ENCODE data around the gene VPS13D.

The VPS13D gene

DNA sequence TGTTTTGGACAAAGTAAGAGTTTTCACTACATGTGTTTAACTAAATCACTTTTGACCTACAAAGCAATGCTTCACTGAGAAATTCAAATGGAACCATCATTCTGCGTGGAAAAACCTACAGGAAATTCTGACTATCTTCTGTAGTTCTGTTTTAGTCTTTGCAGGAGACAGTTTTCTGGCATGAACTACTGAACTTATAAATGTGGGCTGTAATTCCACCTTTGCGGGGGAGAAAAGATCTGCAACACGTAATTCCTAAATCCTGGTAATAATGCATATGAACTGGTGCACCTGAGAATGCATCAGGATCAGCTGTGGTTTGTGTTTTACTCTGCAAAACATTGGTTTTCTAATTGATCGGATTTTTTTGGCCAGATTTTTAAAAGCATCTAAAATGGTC lies 106.0 kb downstream of the VPS13D start:
- Histone ChIP-seq H3K79me2 (ENCODE audit: control insufficient read depth, insufficient read depth, low read length, unreplicated experiment) (no peaks in the 10 kb centered on the region), H2AFZ (ENCODE audit: low read length, unreplicated experiment) (no peak overlapping the region), H3K36me3 (ENCODE audit: insufficient read depth, low read length) (peaks cover 36% of the 10 kb centered on the region), H3K4me3 (ENCODE audit: low read depth, low read length) (no peak overlapping the region), H3K27me3 (ENCODE audit: insufficient read depth, low read length) (no peaks in the 10 kb centered on the region), H3K4me1 (ENCODE audit: control insufficient read depth, insufficient read depth, low read length, unreplicated experiment) (no peaks in the 10 kb centered on the region), H3K27ac (ENCODE audit: low read depth, low read length) (no peak overlapping the region)

DNA sequence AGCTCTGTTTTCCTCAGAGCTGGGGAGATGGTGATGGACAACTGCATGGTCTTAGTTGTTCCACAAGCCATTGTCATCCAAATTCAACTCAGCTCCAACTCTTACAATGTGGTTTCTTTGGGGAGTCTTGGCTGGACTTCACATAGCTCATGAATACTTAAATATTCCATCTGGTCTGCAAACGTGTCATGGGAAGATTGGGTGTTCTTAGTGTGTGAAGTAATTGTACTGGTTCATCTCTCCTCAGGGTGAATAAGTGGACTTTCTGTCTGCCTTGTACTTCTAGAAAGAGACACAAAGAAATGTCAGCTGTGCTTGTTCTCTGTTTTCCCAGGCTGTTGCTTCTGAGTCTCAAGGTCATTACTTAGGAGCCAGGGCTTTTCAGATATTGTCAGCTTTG lies 106.6 kb downstream of the VPS13D start:
- no peak overlapping the region for H2AFZ ChIP-seq (ENCODE audit: low read length, unreplicated experiment)
- no peaks in the 10 kb centered on the region for H3K4me1 ChIP-seq (ENCODE audit: control insufficient read depth, insufficient read depth, low read length, unreplicated experiment)
- H3K27me3 ChIP-seq (ENCODE audit: insufficient read depth, low read length): no peaks in the 10 kb centered on the region
- no peak overlapping the region for H3K4me3 ChIP-seq (ENCODE audit: low read depth, low read length)
- H3K79me2 ChIP-seq (ENCODE audit: control insufficient read depth, insufficient read depth, low read length, unreplicated experiment): no peaks in the 10 kb centered on the region
- H3K27ac ChIP-seq (ENCODE audit: low read depth, low read length): no peak overlapping the region
- peaks cover 36% of the 10 kb centered on the region for H3K36me3 ChIP-seq (ENCODE audit: insufficient read depth, low read length)

DNA sequence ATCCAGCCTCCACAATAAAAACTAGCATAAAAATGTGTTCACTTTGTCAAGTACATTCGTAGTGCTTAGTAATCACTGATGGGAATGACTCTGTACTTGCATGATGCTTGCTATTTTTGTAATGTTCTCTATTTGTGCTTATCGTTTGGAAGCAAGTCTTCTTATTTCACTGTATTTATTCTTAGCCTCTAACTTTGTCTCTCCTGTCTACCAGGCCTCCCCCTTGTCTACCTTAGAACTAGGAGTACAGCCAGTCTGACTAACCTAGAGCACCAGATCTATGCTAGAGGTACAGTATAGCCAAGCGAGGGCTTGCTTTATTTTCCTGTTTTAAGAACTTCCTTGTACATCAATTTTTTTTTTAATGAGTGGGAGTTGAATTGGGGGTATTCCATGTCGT lies 108.2 kb downstream of the VPS13D start:
- Histone ChIP-seq H3K27me3 (ENCODE audit: insufficient read depth, low read length) (no peaks in the 10 kb centered on the region), H3K4me1 (ENCODE audit: control insufficient read depth, insufficient read depth, low read length, unreplicated experiment) (no peaks in the 10 kb centered on the region), H3K79me2 (ENCODE audit: control insufficient read depth, insufficient read depth, low read length, unreplicated experiment) (no peaks in the 10 kb centered on the region), H3K36me3 (ENCODE audit: insufficient read depth, low read length) (peaks cover 37% of the 10 kb centered on the region), H2AFZ (ENCODE audit: low read length, unreplicated experiment) (no peak overlapping the region), H3K4me3 (ENCODE audit: low read depth, low read length) (no peak overlapping the region), H3K27ac (ENCODE audit: low read depth, low read length) (no peak overlapping the region)

DNA sequence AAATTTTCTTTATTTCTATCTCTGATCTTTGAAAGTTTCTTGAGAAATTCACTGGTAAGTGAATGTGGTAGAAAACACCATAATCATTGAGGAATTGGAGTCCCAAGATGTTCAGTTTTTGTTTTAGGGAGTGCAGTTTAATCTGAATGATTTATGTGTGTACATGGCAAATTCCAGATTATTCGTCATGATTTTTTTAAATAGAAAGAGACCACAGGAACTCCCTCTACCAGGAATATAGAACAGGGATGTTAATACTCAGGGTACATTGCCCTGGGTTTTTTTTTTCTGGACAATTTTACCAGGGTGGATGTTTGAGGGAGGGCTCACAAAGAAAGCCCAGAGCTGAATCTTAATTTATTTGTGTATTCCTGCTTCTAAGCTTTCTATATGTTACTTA lies 109.0 kb downstream of the VPS13D start:
- H3K4me1 ChIP-seq (ENCODE audit: control insufficient read depth, insufficient read depth, low read length, unreplicated experiment): no peaks in the 10 kb centered on the region

DNA sequence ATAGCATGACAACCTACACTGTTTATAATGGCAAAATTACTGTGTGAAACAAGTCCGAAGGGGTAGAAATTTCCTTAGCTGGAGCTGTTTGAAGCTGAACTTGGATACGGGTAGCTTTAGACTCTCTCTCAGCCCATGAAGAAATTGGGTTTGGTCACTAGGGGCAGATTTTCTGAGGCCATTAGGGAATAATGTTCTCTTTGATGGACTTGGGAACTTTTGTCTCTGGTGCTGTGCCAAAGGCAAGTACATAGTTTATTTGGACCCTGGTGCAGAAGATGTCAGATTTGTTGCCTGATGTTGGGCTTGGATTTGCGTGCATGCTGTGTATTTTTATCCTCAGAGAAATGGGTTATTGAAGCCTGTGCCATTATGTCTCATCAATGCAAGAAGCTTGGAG lies 109.6 kb downstream of the VPS13D start:
- Histone ChIP-seq H3K36me3 (ENCODE audit: insufficient read depth, low read length) (peaks cover 30% of the 10 kb centered on the region), H3K4me1 (ENCODE audit: control insufficient read depth, insufficient read depth, low read length, unreplicated experiment) (no peaks in the 10 kb centered on the region), H3K27me3 (ENCODE audit: insufficient read depth, low read length) (no peaks in the 10 kb centered on the region), H3K4me3 (ENCODE audit: low read depth, low read length) (no peak overlapping the region), H2AFZ (ENCODE audit: low read length, unreplicated experiment) (no peak overlapping the region), H3K79me2 (ENCODE audit: control insufficient read depth, insufficient read depth, low read length, unreplicated experiment) (no peaks in the 10 kb centered on the region), H3K27ac (ENCODE audit: low read depth, low read length) (no peak overlapping the region)

More for the DNA sequence above, 109.0 kb downstream of the VPS13D start:
- H3K79me2 ChIP-seq (ENCODE audit: control insufficient read depth, insufficient read depth, low read length, unreplicated experiment): no peaks in the 10 kb centered on the region
- H3K36me3 ChIP-seq (ENCODE audit: insufficient read depth, low read length): peaks cover 33% of the 10 kb centered on the region
- no peak overlapping the region for H2AFZ ChIP-seq (ENCODE audit: low read length, unreplicated experiment)
- H3K4me3 ChIP-seq (ENCODE audit: low read depth, low read length): no peak overlapping the region
- H3K27me3 ChIP-seq (ENCODE audit: insufficient read depth, low read length): no peaks in the 10 kb centered on the region
- no peak overlapping the region for H3K27ac ChIP-seq (ENCODE audit: low read depth, low read length)

DNA sequence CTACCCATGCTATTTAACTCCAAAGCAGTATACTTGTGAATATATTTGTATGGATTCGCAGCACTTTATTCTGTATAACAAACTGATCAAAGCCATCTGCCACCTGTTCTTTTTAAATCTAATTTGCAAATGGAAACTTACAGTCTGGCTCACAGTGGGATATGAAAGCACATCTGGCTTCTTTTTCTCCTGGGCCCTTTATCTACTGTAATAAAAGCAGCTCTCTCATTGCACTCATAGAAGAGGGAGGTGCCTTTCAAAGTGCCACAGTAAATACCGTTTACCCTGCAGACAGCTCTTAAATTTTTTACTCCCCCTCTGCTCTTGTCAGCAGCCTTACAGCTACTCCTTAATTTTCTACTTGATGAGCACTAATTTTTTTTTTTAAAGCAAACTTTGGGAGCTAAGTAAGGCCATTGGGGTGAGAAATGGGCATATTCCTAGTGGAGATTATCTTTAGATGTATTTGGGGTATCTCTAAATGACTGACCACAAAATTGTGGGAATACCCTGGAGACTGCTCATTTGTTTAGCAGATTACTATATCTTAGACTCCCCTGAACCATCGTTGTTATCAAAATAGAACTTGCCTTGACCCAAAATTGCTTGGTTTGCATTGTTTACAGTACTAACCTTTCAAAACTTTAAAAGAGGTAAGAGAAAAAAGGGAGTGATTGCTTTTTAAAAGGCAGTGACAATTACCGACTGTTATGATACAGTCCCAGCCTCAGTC lies 110.1 kb downstream of the VPS13D start:
- Histone ChIP-seq H3K36me3 (ENCODE audit: insufficient read depth, low read length) (peaks cover 28% of the 10 kb centered on the region), H3K79me2 (ENCODE audit: control insufficient read depth, insufficient read depth, low read length, unreplicated experiment) (no peaks in the 10 kb centered on the region)

DNA sequence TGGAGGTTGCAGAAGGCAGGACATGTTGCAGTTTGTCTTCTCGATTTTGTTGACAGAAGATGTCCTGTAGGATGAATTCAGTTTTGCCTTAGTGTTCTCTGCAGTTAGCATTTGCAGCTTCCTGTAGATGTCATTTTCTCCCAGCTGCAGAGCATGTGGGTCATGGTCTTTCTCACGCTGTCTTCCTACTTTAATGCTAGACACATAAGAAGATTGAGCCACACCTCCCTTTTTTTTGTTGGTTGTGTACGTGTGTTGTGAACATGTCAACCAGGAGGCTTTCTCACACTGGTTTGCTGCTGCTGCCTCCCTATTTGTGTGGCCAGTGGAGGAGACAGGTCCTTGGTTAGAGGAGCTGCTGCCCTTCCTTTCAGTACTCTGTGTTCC lies 110.7 kb downstream of the VPS13D start:
- Histone ChIP-seq H3K36me3 (ENCODE audit: insufficient read depth, low read length) (peaks cover 28% of the 10 kb centered on the region), H2AFZ (ENCODE audit: low read length, unreplicated experiment) (no peak overlapping the region), H3K4me1 (ENCODE audit: control insufficient read depth, insufficient read depth, low read length, unreplicated experiment) (no peaks in the 10 kb centered on the region), H3K27ac (ENCODE audit: low read depth, low read length) (no peak overlapping the region), H3K4me3 (ENCODE audit: low read depth, low read length) (no peak overlapping the region), H3K79me2 (ENCODE audit: control insufficient read depth, insufficient read depth, low read length, unreplicated experiment) (no peaks in the 10 kb centered on the region), H3K27me3 (ENCODE audit: insufficient read depth, low read length) (no peaks in the 10 kb centered on the region)

More for the DNA sequence above, 110.1 kb downstream of the VPS13D start:
- H3K27me3 ChIP-seq (ENCODE audit: insufficient read depth, low read length): no peaks in the 10 kb centered on the region
- H3K27ac ChIP-seq (ENCODE audit: low read depth, low read length): no peak overlapping the region
- H3K4me3 ChIP-seq (ENCODE audit: low read depth, low read length): no peak overlapping the region
- no peaks in the 10 kb centered on the region for H3K4me1 ChIP-seq (ENCODE audit: control insufficient read depth, insufficient read depth, low read length, unreplicated experiment)
- no peak overlapping the region for H2AFZ ChIP-seq (ENCODE audit: low read length, unreplicated experiment)

DNA sequence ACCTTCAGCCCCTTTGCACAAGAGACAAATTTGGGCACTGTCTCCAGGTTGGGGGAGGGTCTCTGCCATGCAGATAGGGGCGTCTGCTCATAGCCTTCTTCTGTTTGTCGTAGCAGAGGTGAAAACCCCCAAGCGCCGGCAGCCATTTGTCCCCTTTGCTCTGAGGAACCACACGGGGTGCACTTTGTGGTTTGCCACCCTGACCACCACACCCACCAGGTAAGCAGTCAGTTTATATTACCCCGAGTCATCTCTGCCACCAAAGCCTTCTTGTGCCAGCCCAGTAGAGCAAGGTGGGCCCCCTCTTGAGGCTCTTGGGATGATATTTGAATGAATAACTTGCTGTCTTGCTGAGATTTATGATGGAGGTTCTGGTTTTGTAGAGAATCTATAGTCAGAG lies 111.8 kb downstream of the VPS13D start:
- Histone ChIP-seq H3K79me2 (ENCODE audit: control insufficient read depth, insufficient read depth, low read length, unreplicated experiment) (no peaks in the 10 kb centered on the region), H3K27ac (ENCODE audit: low read depth, low read length) (no peak overlapping the region), H2AFZ (ENCODE audit: low read length, unreplicated experiment) (no peak overlapping the region), H3K36me3 (ENCODE audit: insufficient read depth, low read length) (peaks cover 35% of the 10 kb centered on the region), H3K4me3 (ENCODE audit: low read depth, low read length) (no peak overlapping the region), H3K4me1 (ENCODE audit: control insufficient read depth, insufficient read depth, low read length, unreplicated experiment) (no peaks in the 10 kb centered on the region), H3K27me3 (ENCODE audit: insufficient read depth, low read length) (no peaks in the 10 kb centered on the region)

DNA sequence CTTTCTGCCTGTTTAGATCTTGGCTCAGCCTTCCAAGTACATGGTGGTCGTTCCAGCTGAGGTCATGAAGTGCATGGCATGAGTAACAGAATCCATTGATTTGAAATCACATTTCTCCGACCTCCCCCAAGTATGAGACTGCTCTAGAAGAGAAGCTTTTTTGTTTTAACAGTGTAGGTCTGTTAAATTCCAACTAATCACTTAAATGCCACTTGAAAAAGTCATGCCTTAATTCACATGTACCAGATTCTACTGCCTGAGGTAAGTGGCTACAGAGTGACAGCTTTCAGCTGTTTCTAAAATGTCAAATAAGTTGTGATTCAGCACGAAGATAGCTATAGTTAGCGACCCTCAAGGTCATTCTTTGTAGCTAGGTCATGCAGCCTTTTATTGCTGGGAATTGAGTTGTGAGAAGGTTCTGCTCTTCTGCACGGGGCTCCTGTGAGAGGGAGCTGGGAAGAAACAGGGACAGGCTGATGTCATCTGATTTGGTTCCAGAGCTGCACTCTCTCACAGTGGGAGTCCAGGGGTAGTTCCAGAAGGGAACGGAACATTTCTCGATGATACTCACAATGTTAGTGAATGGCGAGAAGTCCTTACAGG lies 112.7 kb downstream of the VPS13D start:
- Histone ChIP-seq H3K27ac (ENCODE audit: low read depth, low read length) (no peak overlapping the region), H3K27me3 (ENCODE audit: insufficient read depth, low read length) (no peaks in the 10 kb centered on the region), H3K36me3 (ENCODE audit: insufficient read depth, low read length) (peaks cover 37% of the 10 kb centered on the region), H3K79me2 (ENCODE audit: control insufficient read depth, insufficient read depth, low read length, unreplicated experiment) (no peaks in the 10 kb centered on the region), H3K4me3 (ENCODE audit: low read depth, low read length) (no peak overlapping the region), H2AFZ (ENCODE audit: low read length, unreplicated experiment) (no peak overlapping the region), H3K4me1 (ENCODE audit: control insufficient read depth, insufficient read depth, low read length, unreplicated experiment) (no peaks in the 10 kb centered on the region)

DNA sequence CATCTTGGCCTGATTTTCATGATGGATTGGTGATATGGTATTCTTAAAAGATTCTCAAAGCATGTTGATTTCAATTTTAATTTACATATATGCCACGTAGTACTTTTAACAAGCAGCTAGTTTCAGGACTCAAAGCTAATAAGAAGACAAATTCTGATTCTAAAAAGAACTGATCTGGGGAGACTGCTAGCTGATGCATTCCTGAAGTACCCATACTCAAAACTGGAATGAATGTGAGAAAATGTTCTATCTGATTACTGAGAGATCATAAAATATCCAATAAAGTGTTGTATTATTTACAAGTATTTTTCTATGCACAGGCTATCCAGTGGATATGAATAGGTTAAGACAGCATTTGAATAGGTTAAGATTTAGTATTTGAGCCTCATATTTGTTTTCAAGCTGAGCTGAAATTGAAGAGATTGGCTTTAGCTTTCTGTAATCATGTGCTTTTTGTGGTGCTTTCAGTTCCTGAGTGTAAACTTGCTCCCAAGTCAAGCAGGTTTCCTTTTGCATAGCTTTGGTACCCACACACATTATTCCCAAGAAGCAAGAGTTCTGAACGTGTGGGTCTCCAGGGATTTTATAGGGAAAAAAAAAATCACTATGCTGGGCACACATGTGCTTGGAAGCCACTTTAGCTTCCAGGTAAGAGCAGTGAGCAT lies 114.1 kb downstream of the VPS13D start:
- no peaks in the 10 kb centered on the region for H3K27me3 ChIP-seq (ENCODE audit: insufficient read depth, low read length)
- H3K27ac ChIP-seq (ENCODE audit: low read depth, low read length): no peak overlapping the region
- peaks cover 47% of the 10 kb centered on the region for H3K36me3 ChIP-seq (ENCODE audit: insufficient read depth, low read length)
- H3K79me2 ChIP-seq (ENCODE audit: control insufficient read depth, insufficient read depth, low read length, unreplicated experiment): no peaks in the 10 kb centered on the region
- no peak overlapping the region for H3K4me3 ChIP-seq (ENCODE audit: low read depth, low read length)
- H3K4me1 ChIP-seq (ENCODE audit: control insufficient read depth, insufficient read depth, low read length, unreplicated experiment): no peaks in the 10 kb centered on the region
- H2AFZ ChIP-seq (ENCODE audit: low read length, unreplicated experiment): no peak overlapping the region

All from ACC112 (cell line).